SK-N-SH treated with all-trans-retinoic acid at 6 μM for 48 hours (cell line): ENCODE results near the gene IL17C.

Experiments
- CSRNP3 ChIP-seq: fragments of 250-450 bp; sonication (Bioruptor Pico); IDR thresholded peaks from 2 replicates; pipeline ENCODE4 v1.5.1; 2021; ENCODE audit warnings: mild to moderate bottlenecking, moderate library complexity
- ESRRG ChIP-seq: fragments of 250-450 bp; sonication (Bioruptor Pico); IDR thresholded peaks from 2 replicates; pipeline ENCODE4 v1.6.1; 2021; ENCODE audit warnings: mild to moderate bottlenecking
- ZNF70 ChIP-seq: fragments of 450-650 bp; formaldehyde crosslinking; IDR thresholded peaks from 2 replicates; pipeline ENCODE4 v1.5.0; 2020; ENCODE audit warnings: mild to moderate bottlenecking, moderate library complexity

- TF ChIP-seq ESRRG = no peak
- TF ChIP-seq CSRNP3 = no peak
- TF ChIP-seq ZNF70 (CRISPR knock-in tag) = no peak
These were observed 9.1 kb downstream of the IL17C start for GRCh38 chr16:88647178-88648070.
